OCI-LY7 (cell line): ENCODE measurements around the gene TPSB2. TPM values are rescaled to one million over a fixed set of nuclear protein-coding genes. Genes with fewer than 3 reads are reported as not detected.

Experiments used
- BruUV-seq: library from RNA; stranded (reverse); fragments of 400-500 nt; replicated peaks from 2 replicates; lab custom pipeline; 2021; lab: Mats Ljungman, UMichigan
- CTCF ChIA-PET: fragments of 300-600 bp; sonication (Branson Sonifier 250); formaldehyde crosslinking; loops from one replicate; lab custom pipeline; 2022; ENCODE audit warnings: antibody characterized with exemption; ENCODE audit not compliant: unreplicated experiment; lab: Charles Lee
- POLR2A ChIA-PET: fragments of 300-600 bp; sonication (Branson Sonifier 250); formaldehyde crosslinking; loops from one replicate; lab custom pipeline; 2022; ENCODE audit warnings: antibody characterized with exemption; lab: Charles Lee
- DNase-seq: peaks from one replicate; pipeline ENCODE4 v3.0.0-alpha.2; 2015; ENCODE audit warnings: low spot score
- H2AFZ ChIP-seq: fragments of 200-600 bp; sonication (generic), shearing (Covaris generic); 2 replicates; pipeline ENCODE4 v1.6.1; 2014; ENCODE audit warnings: mild to moderate bottlenecking, antibody characterized with exemption, low read length, moderate library complexity
- H3K27ac ChIP-seq: fragments of 200-600 bp; sonication (generic); 2 replicates; pipeline ENCODE4 v1.5.1; 2014; ENCODE audit warnings: mixed run types, low read depth, mild to moderate bottlenecking, moderate library complexity, low read length, inconsistent platforms; ENCODE audit not compliant: poor library complexity, severe bottlenecking
- H3K36me3 ChIP-seq: fragments of 200-600 bp; sonication (generic); 2 replicates; pipeline ENCODE4 v1.6.1; 2014; ENCODE audit warnings: mild to moderate bottlenecking, antibody characterized with exemption, low read length, moderate library complexity, mixed read lengths; ENCODE audit not compliant: insufficient read depth
- H3K4me1 ChIP-seq: fragments of 200-600 bp; sonication (generic); 2 replicates; pipeline ENCODE4 v1.5.1; 2014; ENCODE audit warnings: mild to moderate bottlenecking, low read length; ENCODE audit not compliant: insufficient read depth, poor library complexity, severe bottlenecking
- H3K4me2 ChIP-seq: fragments of 200-600 bp; sonication (generic); 2 replicates; pipeline ENCODE4 v1.6.1; 2014; ENCODE audit warnings: mild to moderate bottlenecking, low read length
- H3K4me3 ChIP-seq: fragments of 200-600 bp; sonication (generic); 2 replicates; pipeline ENCODE4 v1.5.1; 2014; ENCODE audit warnings: mild to moderate bottlenecking, low read depth, low read length; ENCODE audit not compliant: poor library complexity, severe bottlenecking
- H3K79me2 ChIP-seq: fragments of 200-600 bp; sonication (generic); 2 replicates; pipeline ENCODE4 v1.6.1; 2016; ENCODE audit warnings: low read depth, mild to moderate bottlenecking, low read length, moderate library complexity, mixed read lengths; ENCODE audit not compliant: insufficient read depth
- H3K9me2 ChIP-seq: fragments of 200-600 bp; sonication (generic); 2 replicates; pipeline ENCODE4 v1.6.1; 2016; ENCODE audit warnings: mild to moderate bottlenecking, low read length, mixed read lengths; ENCODE audit not compliant: insufficient read depth
- H3K9me3 ChIP-seq: fragments of 200-600 bp; sonication (generic); 2 replicates; pipeline ENCODE4 v1.6.1; 2014; ENCODE audit warnings: mild to moderate bottlenecking, mixed run types, low read length, mixed read lengths
- H4K20me1 ChIP-seq: fragments of 200-600 bp; sonication (generic); 2 replicates; pipeline ENCODE4 v1.6.1; 2014; ENCODE audit warnings: mild to moderate bottlenecking, antibody characterized with exemption, low read length, moderate library complexity, mixed read lengths; ENCODE audit not compliant: insufficient read depth
- EZH2phosphoT487 ChIP-seq: fragments of 200-600 bp; sonication (generic); IDR thresholded peaks from 2 replicates; pipeline ENCODE4 v1.6.1; 2018; ENCODE audit warnings: low read depth, borderline replicate concordance, mild to moderate bottlenecking, mixed run types, antibody characterized with exemption, low read length, moderate library complexity, mixed read lengths
- intact Hi-C: fragments of 100-400 bp; cut with micrococcal nuclease; formaldehyde crosslinking; loops from one replicate; pipeline ENCODE4 v1.10.0; 2022; ENCODE audit not compliant: unreplicated experiment
- total RNA-seq, 2 experiments: library from RNA; depleted of rRNA in 1 of 2; stranded (reverse); fragments of >200 nt in 1 of 2; shearing (Covaris generic) in 1 of 2; gene quantifications; 2 replicates each; pipeline ENCODE4 v1.2.3, GENCODE V29; 2014 to 2022
- TF ChIP-seq, protein P1 (sequence below): fragments of 200-600 bp; sonication (generic); conservative IDR thresholded peaks from 2 replicates; pipeline ENCODE4 v1.5.1; 2014; ENCODE audit warnings: mild to moderate bottlenecking, antibody characterized with exemption, low read length, moderate library complexity, mixed read lengths

The TPSB2 gene
- total RNA-seq, 2 experiments from 2014 or later = not detected

DNA sequence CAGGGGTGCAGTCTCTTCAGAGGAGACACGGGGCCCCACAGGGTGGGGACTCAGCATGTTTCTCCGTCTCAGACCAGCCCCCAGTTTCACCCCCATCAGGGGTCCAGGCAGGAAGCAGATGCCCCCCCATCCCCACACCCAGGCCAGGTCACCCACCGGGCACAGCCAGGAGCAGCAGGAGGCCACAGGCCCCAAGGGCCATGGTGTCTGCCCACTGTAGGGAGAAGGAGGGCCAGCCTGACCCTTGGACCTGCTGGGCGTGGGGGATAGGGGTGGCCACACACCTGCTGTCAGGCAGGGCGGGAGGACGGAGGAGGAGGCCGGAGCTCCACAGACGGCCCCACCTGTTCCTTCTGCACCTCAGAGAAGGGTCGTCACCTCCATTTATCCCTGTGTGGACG is 4.9 kb downstream of the TPSB2 start, which contains the start of gene TPSG1:
TPSG1 (minus strand) TSS at position 218 of the 401 bp plus-strand sequence; CDS start at position 202, 16 bp downstream.
- H3K9me3 ChIP-seq = no peaks in the 10 kb centered on the region
- H3K4me2 ChIP-seq = no peak within 1 kb of the TSS
- ChIA-PET CTCF (no interaction called here), POLR2A (no interaction called here)
- no peaks in the 10 kb centered on the region for H3K4me1 ChIP-seq
- DNase-seq = no peak
- H3K36me3 ChIP-seq = no peaks in the 10 kb centered on the region
- TF ChIP-seq EZH2phosphoT487 = no peak
- TF ChIP-seq, protein P1, sequence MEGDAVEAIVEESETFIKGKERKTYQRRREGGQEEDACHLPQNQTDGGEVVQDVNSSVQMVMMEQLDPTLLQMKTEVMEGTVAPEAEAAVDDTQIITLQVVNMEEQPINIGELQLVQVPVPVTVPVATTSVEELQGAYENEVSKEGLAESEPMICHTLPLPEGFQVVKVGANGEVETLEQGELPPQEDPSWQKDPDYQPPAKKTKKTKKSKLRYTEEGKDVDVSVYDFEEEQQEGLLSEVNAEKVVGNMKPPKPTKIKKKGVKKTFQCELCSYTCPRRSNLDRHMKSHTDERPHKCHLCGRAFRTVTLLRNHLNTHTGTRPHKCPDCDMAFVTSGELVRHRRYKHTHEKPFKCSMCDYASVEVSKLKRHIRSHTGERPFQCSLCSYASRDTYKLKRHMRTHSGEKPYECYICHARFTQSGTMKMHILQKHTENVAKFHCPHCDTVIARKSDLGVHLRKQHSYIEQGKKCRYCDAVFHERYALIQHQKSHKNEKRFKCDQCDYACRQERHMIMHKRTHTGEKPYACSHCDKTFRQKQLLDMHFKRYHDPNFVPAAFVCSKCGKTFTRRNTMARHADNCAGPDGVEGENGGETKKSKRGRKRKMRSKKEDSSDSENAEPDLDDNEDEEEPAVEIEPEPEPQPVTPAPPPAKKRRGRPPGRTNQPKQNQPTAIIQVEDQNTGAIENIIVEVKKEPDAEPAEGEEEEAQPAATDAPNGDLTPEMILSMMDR = no peak
- no peak within 1 kb of the TSS for H3K4me3 ChIP-seq
- H3K79me2 ChIP-seq = no peaks in the 10 kb centered on the region
- intact Hi-C loops = no loop called here
- no peaks in the 10 kb centered on the region for H3K9me2 ChIP-seq
- no peak within 1 kb of the TSS for H2AFZ ChIP-seq
- no TSS peak for BruUV-seq
- no peaks in the 10 kb centered on the region for H4K20me1 ChIP-seq
- H3K27ac ChIP-seq = no peak within 1 kb of the TSS

- no peak overlapping the region for H3K27ac ChIP-seq
- no peak overlapping the region for H2AFZ ChIP-seq
- H3K79me2 ChIP-seq = no peaks in the 10 kb centered on the region
- no peaks in the 10 kb centered on the region for H3K4me1 ChIP-seq
- intact Hi-C loops = no loop called here
- CTCF ChIA-PET = no interaction called here
- H4K20me1 ChIP-seq = no peaks in the 10 kb centered on the region
- BruUV-seq = no TSS peak
- TF ChIP-seq EZH2phosphoT487 = no peak
- POLR2A ChIA-PET = no interaction called here
- DNase-seq = no peak
- H3K4me3 ChIP-seq = no peak overlapping the region
- H3K36me3 ChIP-seq = no peaks in the 10 kb centered on the region
- H3K9me2 ChIP-seq = no peaks in the 10 kb centered on the region
- H3K9me3 ChIP-seq = no peaks in the 10 kb centered on the region
- H3K4me2 ChIP-seq = no peak overlapping the region
Observed at GRCh38 chr16:1224558-1224957, 5.4 kb downstream of the TPSB2 start.

DNA sequence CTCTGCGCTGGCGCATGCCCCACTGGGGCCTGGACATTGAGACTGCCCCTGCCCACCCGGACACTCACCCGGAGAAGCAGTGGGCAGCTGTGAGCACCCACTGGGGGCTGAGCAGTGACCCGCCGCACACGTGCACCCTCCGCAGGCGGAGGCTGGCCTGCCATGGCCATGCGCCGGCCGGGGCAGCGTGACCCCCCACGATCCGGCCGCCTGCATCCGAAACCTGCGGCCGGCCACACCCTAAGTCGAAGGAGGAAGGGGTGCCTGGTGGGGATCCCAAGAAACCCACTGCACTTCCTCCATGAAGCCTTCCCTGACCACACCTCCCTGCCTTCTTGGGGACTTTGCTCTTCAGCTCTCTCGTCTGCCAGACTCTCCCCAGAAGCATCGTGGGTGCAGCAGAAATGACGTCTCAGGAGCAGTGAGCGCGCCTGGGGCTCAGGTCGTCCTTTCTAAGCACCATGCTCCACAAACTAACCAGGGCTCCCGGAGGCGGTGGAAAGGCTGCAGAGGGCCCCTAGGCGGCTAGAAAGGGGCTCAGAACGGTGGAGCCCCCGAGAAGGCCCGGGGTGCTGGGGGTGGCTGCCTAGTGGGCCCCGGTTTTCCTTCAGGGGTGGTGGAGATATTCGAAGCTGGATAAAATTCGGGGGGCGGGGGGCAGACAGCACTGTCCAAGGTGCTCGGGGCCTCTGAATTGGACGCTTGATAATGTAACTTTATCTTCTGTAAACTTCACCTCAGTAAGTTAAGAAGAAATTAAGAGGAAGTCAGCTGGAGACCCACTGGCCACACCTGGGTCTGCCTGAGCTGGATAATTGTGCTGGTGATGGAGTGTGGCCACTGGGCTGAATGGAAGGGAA is 6.4 kb downstream of the TPSB2 start:
- no peak for TF ChIP-seq EZH2phosphoT487
- TF ChIP-seq, protein P1 = no peak

More for the DNA sequence above, 6.4 kb downstream of the TPSB2 start:
- no peak overlapping the region for H3K27ac ChIP-seq
- H3K4me2 ChIP-seq = no peak overlapping the region
- intact Hi-C loops = no loop called here
- H2AFZ ChIP-seq = no peak overlapping the region
- H4K20me1 ChIP-seq = no peaks in the 10 kb centered on the region
- no peaks in the 10 kb centered on the region for H3K9me3 ChIP-seq
- CTCF ChIA-PET = no interaction called here
- no peaks in the 10 kb centered on the region for H3K4me1 ChIP-seq
- no TSS peak for BruUV-seq
- no peaks in the 10 kb centered on the region for H3K79me2 ChIP-seq
- POLR2A ChIA-PET = no interaction called here
- DNase-seq = no peak
- H3K36me3 ChIP-seq = no peaks in the 10 kb centered on the region
- no peak overlapping the region for H3K4me3 ChIP-seq
- no peaks in the 10 kb centered on the region for H3K9me2 ChIP-seq
